Ovary (tissue), 9 donors: ENCODE results near the gene UTS2R. TPM values are rescaled to one million over a fixed set of nuclear protein-coding genes. Genes with fewer than 3 reads are reported as not detected.
"Not testable (repeated sequence)": the region's sequence is repeated elsewhere in the genome, so short reads cannot be mapped to it uniquely, and the experiment has no call there.

ENCODE experiments used
- DNase-seq, 5 donors: peaks; one replicate each; pipeline ENCODE4 v3.0.0-alpha.2; 2019 to 2020
- H3K27ac ChIP-seq, 2 donors: fragments of 200-600 bp; one replicate each; pipeline versions ENCODE4 v1.5.1 to v1.8.0; 2019 to 2022
- H3K27me3 ChIP-seq: fragments of 200-600 bp; one replicate; pipeline ENCODE4 v1.8.0; 2022
- H3K36me3 ChIP-seq: fragments of 200-600 bp; sonication (generic); one replicate; pipeline ENCODE4 v1.5.1; 2019
- H3K4me1 ChIP-seq: one replicate; pipeline ENCODE4 v1.8.1; 2013; ENCODE audit warnings: mild to moderate bottlenecking, moderate library complexity; ENCODE audit not compliant: insufficient read depth
- H3K4me3 ChIP-seq: fragments of 200-600 bp; sonication (generic); one replicate; pipeline ENCODE4 v1.5.1; 2017
- H3K9me3 ChIP-seq, 2 donors: fragments of 200-600 bp in 1 of 2; sonication (generic) in 1 of 2; one replicate each; pipeline versions ENCODE4 v1.5.1 to v1.8.1; 2013 to 2019; ENCODE audit warnings: mild to moderate bottlenecking in 1 of 2, moderate library complexity in 1 of 2
- CTCF ChIP-seq, 3 donors: fragments of 450-650 bp in 2 of 3; fragments of 200-600 bp in 1 of 3; IDR thresholded peaks; one replicate each; pipeline versions ENCODE4 v1.5.1 to v1.8.0; 2016 to 2022; ENCODE audit warnings: antibody characterized with exemption in 3 of 3, mild to moderate bottlenecking in 1 of 3
- EP300 ChIP-seq: sonication (generic); formaldehyde crosslinking; IDR thresholded peaks from one replicate; pipeline ENCODE4 v1.6.1; 2017; ENCODE audit warnings: antibody characterized with exemption
- POLR2A ChIP-seq: fragments of 450-650 bp; IDR thresholded peaks from one replicate; pipeline ENCODE4 v1.6.1; 2017; ENCODE audit warnings: antibody characterized with exemption, mild to moderate bottlenecking, moderate library complexity
- WGBS, 3 donors: extraction: QIAGEN DNeasy Blood & Tissue Kit in 1 of 3; methylation state at CpG; one replicate each; pipeline versions ENCODE4 v1.1.5 to v1.1.7; 2013 to 2017; 5-methylcytosine and 5-hydroxymethylcytosine counted together
- intact Hi-C, 4 donors: fragments of 100-400 bp; cut with DNase I; formaldehyde crosslinking; loops; one replicate each; pipeline versions ENCODE4 v1.11.0 to v1.15.1; 2022 to 2023
- polyA plus RNA-seq, 2 donors: library from polyadenylated mRNA; stranded (reverse); fragments of 200-250 nt in 1 of 2; fragments of 350-450 nt in 1 of 2; fragmentation: Illumina TruSeq in 1 of 2; extraction: RNeasy Lipid Tissue Mini Kit (QIAGEN cat#74804) in 1 of 2; gene quantifications; one replicate each; pipeline ENCODE4 v1.2.3, GENCODE V29; 2013 to 2014
- total RNA-seq, 7 donors: library from RNA; depleted of rRNA in 2 of 7; stranded (reverse); fragments of >200 nt in 2 of 7; fragmentation: NEBNext Ultra II Directional in 3 of 7; extraction: Animal tissue kit (Norgen Biotek cat#: 25700) in 3 of 7; gene quantifications; one replicate each; pipeline versions ENCODE4 v1.1.0 to v1.2.4, GENCODE V29; 2016 to 2023
- donor health status: DM: no; HTN: no; CAD: no; lungs with moderate emphysema.
- donor health status: DM: no; HTN: no; CAD: no.
- donor health status: Bipolar disorder and iron deficiency.
- donor health status: DM: yes; HTN: yes; CAD: no.
- donor health status: DM: no; HTN: no; CAD: no.
- donor health status: DM: yes; HTN: yes; CAD: no.

Gene UTS2R
- total and polyA plus RNA-seq, 9 donors = not detected

- intact Hi-C loops = no loop called here
- no peaks in the 10 kb centered on the region for H3K36me3 ChIP-seq
- no peaks in the 10 kb centered on the region for H3K9me3 ChIP-seq
- H3K4me3 ChIP-seq = no peak overlapping the region
- no peak overlapping the region for H3K27ac ChIP-seq
- H3K4me1 ChIP-seq = peaks cover 3% of the 10 kb centered on the region
- peak in 1 of 5 donors; percentile 11 for DNase-seq
- 76 to 77% (median 76%) methylated on average over 27 to 28 of the region's 28 CpGs for WGBS, 3 donors
- TF ChIP-seq CTCF (IDR thresholded peaks at IDR 0.05) = no peak
- TF ChIP-seq EP300 = no peak
- no peak for TF ChIP-seq POLR2A
- H3K27me3 ChIP-seq = no peaks in the 10 kb centered on the region
These were observed 24.9 kb upstream of the UTS2R start for GRCh38 chr17:82346342-82347300.

- H3K9me3 ChIP-seq, H3K4me1 ChIP-seq, H3K27ac ChIP-seq, DNase-seq, intact Hi-C loops, H3K27me3 ChIP-seq, H3K4me3 ChIP-seq, H3K36me3 ChIP-seq: not testable (repeated sequence)
- 81 to 87% (median 86%) methylated on average over 11 of the region's 11 CpGs for WGBS, 3 donors
These were observed 23.6 kb upstream of the UTS2R start for GRCh38 chr17:82347994-82348393.

GRCh38 chr17:82348434-82348833 lies 23.1 kb upstream of the UTS2R start:
- H3K36me3 ChIP-seq = no peaks in the 10 kb centered on the region
- intact Hi-C loops = no loop called here
- no peak for TF ChIP-seq EP300
- no peak for TF ChIP-seq POLR2A
- TF ChIP-seq CTCF (IDR thresholded peaks at IDR 0.05) = no peak
- no peak overlapping the region for H3K4me3 ChIP-seq
- no peak overlapping the region for H3K27ac ChIP-seq
- H3K9me3 ChIP-seq = no peaks in the 10 kb centered on the region
- peaks cover 3% of the 10 kb centered on the region for H3K4me1 ChIP-seq
- no peak for DNase-seq
- 37 to 53% (median 38%) methylated on average over 9 of the region's 9 CpGs for WGBS, 3 donors
- H3K27me3 ChIP-seq = no peaks in the 10 kb centered on the region

- Histone ChIP-seq H3K4me3 (no peak overlapping the region), H3K27me3 (no peaks in the 10 kb centered on the region), H3K4me1 (peaks cover 3% of the 10 kb centered on the region), H3K36me3 (no peaks in the 10 kb centered on the region), H3K9me3 (no peaks in the 10 kb centered on the region), H3K27ac (no peak overlapping the region)
- intact Hi-C loops = no loop called here
- DNase-seq = no peak
- 14 to 22% (median 14%) methylated on average over 11 of the region's 11 CpGs for WGBS, 3 donors
- TF ChIP-seq EP300 (no peak), CTCF (IDR thresholded peaks at IDR 0.05) (no peak), POLR2A (no peak)
These were observed 22.7 kb upstream of the UTS2R start for GRCh38 chr17:82348866-82349265.

GRCh38 chr17:82349287-82349701 lies 22.3 kb upstream of the UTS2R start:
- TF ChIP-seq EP300 (no peak), POLR2A (no peak), CTCF (IDR thresholded peaks at IDR 0.05) (no peak)
- no peak overlapping the region for H3K27ac ChIP-seq
- H3K27me3 ChIP-seq = no peaks in the 10 kb centered on the region
- H3K9me3 ChIP-seq = no peaks in the 10 kb centered on the region
- no peak for DNase-seq
- H3K36me3 ChIP-seq = no peaks in the 10 kb centered on the region
- no peak overlapping the region for H3K4me3 ChIP-seq
- peaks cover 3% of the 10 kb centered on the region for H3K4me1 ChIP-seq
- 6 to 8% (median 8%) methylated on average over 11 of the region's 11 CpGs for WGBS, 3 donors
- intact Hi-C loops = no loop called here
